ENCODE measurements around the gene DMWD.

DMWD gene

GRCh38 chr19:45739498-45740439, 52.9 kb downstream of the DMWD start:
- no peak for DNase-seq

DNA sequence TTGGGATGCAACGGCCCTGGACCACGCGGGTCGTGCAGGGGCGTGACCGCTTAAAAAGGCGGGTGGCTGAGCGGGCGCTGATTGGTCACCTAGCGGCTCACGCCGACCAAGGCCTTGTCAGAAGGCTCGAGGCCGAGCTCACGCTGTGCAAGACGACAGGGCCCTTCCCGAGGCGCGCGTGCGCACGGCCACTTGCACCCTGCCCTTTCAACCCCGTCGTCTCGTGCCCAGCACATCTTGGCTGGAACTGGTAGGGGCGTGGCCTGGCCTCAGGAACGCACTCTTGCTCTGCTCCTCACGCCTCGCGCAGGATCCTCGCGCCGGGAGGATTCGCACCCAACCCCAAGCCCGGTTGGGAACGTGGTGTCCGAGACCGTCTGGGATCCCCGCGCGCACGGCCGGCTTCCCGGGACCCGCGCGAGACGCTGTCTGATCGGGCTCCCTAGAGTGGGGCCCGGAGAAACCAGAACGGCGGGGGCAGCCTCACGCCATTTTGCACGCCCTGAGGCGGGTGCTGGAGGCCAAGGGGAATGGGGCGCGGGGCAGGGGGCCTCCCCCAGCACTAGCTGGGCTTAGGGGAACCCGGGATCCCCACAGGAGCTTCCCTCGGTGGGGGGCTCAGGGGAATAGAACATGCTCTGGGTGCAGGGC, 59.4 kb downstream of the DMWD start, which contains the start of gene MEIOSIN:
TSS of gene MEIOSIN (plus strand) at position 280 of the 651 bp plus-strand sequence. CDS start 1,938 bp downstream, outside the sequence.
- DNase-seq = no peak

Data from activated naive CD4-positive, alpha-beta T cell treated with Interleukin-2 at 50 U/mL for 16 hours (primary cell).